ENCODE results near the gene KCTD12.

DNA sequence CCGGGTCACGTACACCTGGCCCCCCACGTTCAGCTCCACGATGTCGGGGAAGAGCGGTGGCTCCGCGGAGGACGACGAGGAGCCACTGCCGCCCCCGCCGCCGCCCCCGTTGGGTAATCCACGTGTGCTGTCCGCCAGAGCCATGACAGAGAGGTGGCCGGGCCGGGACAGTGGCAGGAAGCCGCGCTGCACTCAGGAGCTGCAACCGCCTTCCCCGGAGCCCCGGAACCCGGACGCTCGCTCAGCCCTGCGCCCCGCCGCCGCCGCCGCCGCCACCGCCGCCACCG lies 257 bp downstream of the KCTD12 start:
- TF ChIP-seq CTCF (conservative IDR thresholded peaks at IDR 0.05): no peak
- no peak for TF ChIP-seq ZFX (IDR thresholded peaks at IDR 0.05)
